Activated T-cell treated with anti-CD3 and anti-CD28 coated beads, Interleukin-2, amount 50 U/mL, for 72 hours (primary cell): ENCODE results near the gene GIT2. TPM values are rescaled to one million over a fixed set of nuclear protein-coding genes. Genes with fewer than 3 reads are reported as not detected.

ENCODE experiments used
- total RNA-seq, 2 donors: library from RNA; stranded (reverse); gene quantifications; one replicate each; pipeline ENCODE4 v1.2.3, GENCODE V29; 2022

The GIT2 gene
- total RNA-seq, 2 donors from 2014 or later = 70.0 to 74.9 TPM

Other genes starting within 250 kb of the GIT2 start
- not detected for gene TRPV4, start 163.0 kb downstream of the GIT2 start, total RNA-seq
- 10 to 100 TPM; 23.8 to 24.5 TPM for gene GLTP, start 115.8 kb downstream of the GIT2 start, total RNA-seq
- gene TCHP, start 96.1 kb downstream of the GIT2 start, total RNA-seq = 10 to 100 TPM; 22.5 to 25.1 TPM
- 10 to 100 TPM; 67.8 to 72.8 TPM for gene ANKRD13A, start 3.1 kb upstream of the GIT2 start, total RNA-seq
- 10 to 100 TPM; 16.9 to 19.0 TPM for gene C12orf76, start 52.2 kb upstream of the GIT2 start, total RNA-seq
- gene IFT81, start 128.0 kb upstream of the GIT2 start, total RNA-seq = 1 to 10 TPM; 1.3 to 1.4 TPM